Middle frontal gyrus (tissue), 1 donor: ENCODE results near the gene SMIM28.

Source experiments
- DNase-seq: peaks from one replicate; pipeline ENCODE4 v3.0.0-alpha.2; 2015; ENCODE audit warnings: low spot score; ENCODE audit errors: extremely low spot score

Gene SMIM28

GRCh38 chr6:138372711-138373463 is 4.8 kb upstream of the SMIM28 start:
- no peak for DNase-seq

GRCh38 chr6:138374230-138374629 is 3.5 kb upstream of the SMIM28 start:
- DNase-seq: no peak

DNA sequence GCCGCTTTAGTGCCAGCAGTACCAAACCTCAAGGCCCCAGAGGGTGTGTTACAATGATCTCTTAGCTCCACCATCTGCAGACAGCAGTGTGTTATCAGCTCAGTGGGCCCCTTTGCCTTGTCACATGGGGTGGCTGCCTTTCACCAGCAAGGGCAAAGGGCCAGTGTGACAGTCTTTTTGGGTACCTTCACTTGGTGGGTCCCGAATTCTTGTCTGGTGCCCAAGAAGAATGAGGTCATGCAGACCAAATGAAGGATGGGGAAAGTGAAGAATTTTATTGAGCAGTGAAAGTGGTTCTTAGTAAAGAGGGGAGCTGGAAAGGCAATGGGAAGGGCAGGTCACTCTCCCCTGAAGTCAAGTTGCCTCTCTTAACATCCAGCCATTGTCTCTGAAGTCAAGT is 2.9 kb upstream of the SMIM28 start:
- no peak for DNase-seq

DNA sequence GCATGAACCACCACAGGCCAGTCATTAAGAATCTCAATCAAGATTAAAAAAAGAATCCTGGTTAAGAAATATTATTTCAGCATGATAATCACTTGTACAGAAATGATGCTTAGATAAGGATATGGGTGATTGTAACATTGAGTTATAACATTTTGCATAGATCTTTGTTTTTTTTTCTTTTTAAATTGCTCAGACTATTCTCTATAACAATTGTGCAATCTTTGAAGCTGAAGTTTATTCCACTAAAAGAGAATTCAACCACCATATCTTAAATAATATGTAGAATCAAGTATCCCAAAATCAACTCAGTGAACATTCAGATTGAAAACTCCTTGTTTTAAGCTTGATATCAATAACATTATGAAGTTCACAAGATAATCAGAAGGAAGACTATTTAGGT is 663 bp upstream of the SMIM28 start:
- no peak for DNase-seq

DNA sequence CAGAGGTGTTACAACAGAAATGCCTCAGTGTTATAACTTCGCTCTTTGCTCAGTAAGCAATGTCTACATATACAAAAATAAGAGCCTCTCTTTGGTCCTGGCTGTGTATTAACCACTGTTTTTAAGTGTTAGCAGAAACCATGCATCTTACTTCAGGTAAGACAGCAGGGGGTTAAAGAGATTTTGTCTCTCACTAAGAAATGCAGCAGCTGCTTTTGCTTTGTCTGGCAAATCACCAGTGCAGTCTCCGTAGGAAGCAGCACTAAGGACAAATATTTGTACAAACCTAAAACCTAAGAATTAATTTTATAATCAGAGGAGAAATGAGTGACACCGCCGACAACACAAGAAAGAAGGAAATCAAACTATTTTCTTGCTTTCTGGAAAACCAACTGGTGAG is 758 bp downstream of the SMIM28 start:
- no peak for DNase-seq

GRCh38 chr6:138382498-138383265 is 5.0 kb downstream of the SMIM28 start:
- no peak for DNase-seq

DNA sequence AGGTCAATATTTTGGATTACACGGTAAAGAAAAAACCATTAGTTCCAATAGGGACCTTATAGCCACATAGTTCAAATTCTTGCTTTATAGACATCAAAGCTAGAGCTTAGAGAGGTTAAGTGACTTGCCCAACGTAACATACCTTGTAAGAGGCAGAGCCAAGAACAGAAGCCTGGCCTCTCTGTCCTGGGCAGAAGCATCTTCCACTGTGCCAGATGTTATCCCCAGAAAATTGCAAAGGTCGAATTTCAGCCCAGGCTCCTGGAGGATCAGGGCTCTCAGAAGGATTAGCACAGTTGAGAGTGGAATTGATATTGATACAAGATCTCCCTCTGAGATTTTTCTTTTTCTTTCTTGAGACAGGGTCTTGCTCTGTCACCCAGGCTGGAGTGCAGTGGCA is 6.1 kb downstream of the SMIM28 start:
- DNase-seq: no peak

- DNase-seq: no peak
These were observed 9.2 kb downstream of the SMIM28 start for GRCh38 chr6:138386897-138387296.

DNA sequence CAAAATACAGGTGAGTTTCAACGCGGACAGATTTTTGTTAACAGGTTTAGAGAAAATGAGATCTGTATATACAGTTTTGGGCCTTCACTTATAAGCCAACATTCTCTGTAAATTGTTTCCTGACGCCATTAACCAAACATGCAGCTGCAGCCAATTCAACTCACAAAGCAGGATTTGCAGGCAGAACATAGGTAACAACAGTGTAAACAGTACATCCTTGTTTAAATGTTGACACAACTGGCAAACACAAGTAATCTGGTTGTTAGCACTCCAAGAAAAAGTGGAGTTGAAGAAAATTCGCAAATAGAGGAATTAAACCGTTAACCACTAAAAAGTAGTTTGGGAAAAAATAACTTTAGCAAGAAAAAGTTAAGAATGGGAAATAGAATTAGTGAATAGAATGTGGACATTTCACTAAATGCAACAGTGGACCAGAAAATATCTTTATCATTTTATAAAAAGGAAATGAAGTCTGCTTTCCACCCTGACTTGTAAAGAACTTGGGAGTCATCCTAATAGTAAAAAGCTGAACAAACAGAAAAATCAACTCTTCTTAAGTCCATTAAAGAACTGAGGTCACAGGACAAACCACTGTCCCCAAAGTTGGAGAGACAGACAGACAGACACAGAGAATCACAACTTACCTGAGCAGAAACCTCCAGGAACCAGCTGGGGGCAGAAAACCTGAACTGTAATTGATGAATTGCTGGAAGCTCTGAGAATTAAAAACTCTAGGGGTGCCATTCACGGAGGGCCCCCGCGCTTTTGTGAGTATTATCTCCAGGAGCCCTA is 10.1 kb downstream of the SMIM28 start:
- no peak for DNase-seq

GRCh38 chr6:138389551-138389950 is 11.8 kb downstream of the SMIM28 start:
- no peak for DNase-seq

GRCh38 chr6:138393871-138394783 is 16.4 kb downstream of the SMIM28 start:
- no peak for DNase-seq

DNA sequence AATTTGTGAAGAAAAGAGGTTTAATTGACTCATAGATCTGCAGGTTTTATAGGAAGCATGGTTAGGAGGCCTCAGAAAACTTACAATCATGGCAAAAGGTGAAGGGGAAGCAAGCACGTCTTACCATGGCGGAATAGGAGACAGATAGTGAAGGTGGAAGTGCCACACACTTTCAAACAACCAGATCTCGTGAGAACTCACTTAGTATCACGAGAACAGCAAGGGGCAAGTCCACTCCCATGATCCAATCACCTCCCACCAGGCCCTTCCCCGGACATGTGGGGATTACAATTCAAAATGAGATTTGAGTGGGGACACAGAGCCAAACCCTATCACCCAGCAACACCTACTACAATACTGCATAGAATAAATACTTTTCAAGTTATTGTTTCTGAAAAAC is 19.0 kb downstream of the SMIM28 start:
- DNase-seq: no peak

GRCh38 chr6:138397128-138398122 is 19.7 kb downstream of the SMIM28 start:
- DNase-seq: no peak

- no peak for DNase-seq
These were observed 22.6 kb downstream of the SMIM28 start for GRCh38 chr6:138400326-138400725.

GRCh38 chr6:138401960-138402837 is 24.5 kb downstream of the SMIM28 start:
- no peak for DNase-seq

GRCh38 chr6:138402838-138403187 is 25.1 kb downstream of the SMIM28 start:
- no peak for DNase-seq

DNA sequence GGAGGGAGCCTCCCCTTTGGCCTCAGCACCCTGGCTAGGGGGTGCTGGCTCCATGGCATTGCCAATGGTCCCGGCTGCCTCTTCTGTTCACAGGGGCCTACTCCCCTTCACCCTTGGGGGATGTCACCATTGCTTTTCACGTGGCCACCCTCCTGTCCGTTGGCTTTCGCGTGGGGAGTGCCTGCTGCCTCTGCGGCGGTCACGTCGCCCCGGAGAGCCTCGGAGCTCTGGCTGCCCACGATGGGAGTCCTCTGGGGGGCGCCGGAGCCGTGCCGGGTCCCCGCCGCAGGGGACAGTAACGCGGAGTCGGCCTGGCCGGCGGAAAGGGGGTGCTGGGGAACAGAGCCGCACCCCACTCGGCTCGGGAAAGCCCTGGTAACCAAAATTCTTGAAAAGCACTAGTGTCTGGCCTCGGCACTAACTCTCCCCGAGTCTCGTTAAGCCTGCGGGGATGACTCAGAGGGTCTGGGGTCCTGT is 25.7 kb downstream of the SMIM28 start:
- no peak for DNase-seq

- no peak for DNase-seq
These were observed 26.3 kb downstream of the SMIM28 start, which contains the start of gene HEBP2 for GRCh38 chr6:138403801-138404665. TSS of gene HEBP2 (plus strand) at chr6:138404223. CDS start at chr6:138404496, 273 bp downstream.
